SK-N-SH (cell line): ENCODE results near the gene PARN. TPM values are rescaled to one million over a fixed set of nuclear protein-coding genes. Genes with fewer than 3 reads are reported as not detected.
A peak's percentile ranks its signal among the peaks of the same experiment; 100 is the strongest.

ENCODE experiments used
- CTCF ChIA-PET: fragments of 300-600, 350-600 bp; formaldehyde crosslinking; extraction: SDS; loops from one replicate; lab custom pipeline; 2021; lab: Yijun Ruan, JAX
- POLR2A ChIA-PET: fragments of 350-600 bp; sonication (Branson Sonifier 250); formaldehyde crosslinking; extraction: SDS; loops from one replicate; lab custom pipeline; 2020; ENCODE audit warnings: antibody characterized with exemption, inconsistent platforms; lab: Yijun Ruan, JAX
- DNase-seq: peaks from one replicate; pipeline ENCODE4 v3.0.0; 2012
- H2AFZ ChIP-seq: fragments of 200-600 bp; sonication (generic); 2 replicates; pipeline ENCODE4 v1.8.1; 2016; ENCODE audit warnings: antibody characterized with exemption, mild to moderate bottlenecking, low read depth
- H3F3A ChIP-seq: fragments of 200-600 bp; sonication (generic); replicated peaks from 2 replicates; pipeline ENCODE3; 2016; ENCODE audit warnings: antibody characterized with exemption, mild to moderate bottlenecking; ENCODE audit not compliant: insufficient read depth
- H3K27ac ChIP-seq, 2 experiments: fragments of 200-500 bp in 1 of 2; fragments of 200-600 bp in 1 of 2; sonication (Bioruptor generic) in 1 of 2; sonication (generic), shearing (Covaris generic) in 1 of 2; 2 replicates each; pipeline versions ENCODE4 v1.5.1 to v1.6.1; 2014 to 2016; ENCODE audit warnings: low read depth in 2 of 2, inconsistent platforms in 1 of 2, low read length in 1 of 2, mild to moderate bottlenecking in 1 of 2, mixed read lengths in 1 of 2
- H3K27me3 ChIP-seq: fragments of 200-600 bp; sonication (generic), shearing (Covaris generic); 2 replicates; pipeline ENCODE4 v1.6.1; 2016; ENCODE audit warnings: mixed run types; ENCODE audit not compliant: insufficient read depth
- H3K36me3 ChIP-seq, 2 experiments: fragments of 200-500 bp in 1 of 2; fragments of 200-600 bp in 1 of 2; sonication (Bioruptor generic) in 1 of 2; sonication (generic) in 1 of 2; replicated peaks in 1 of 2; 2 replicates each; pipeline versions ENCODE3 to v1.5.1; 2014 to 2016; ENCODE audit warnings: low read length in 1 of 2, mild to moderate bottlenecking in 1 of 2; ENCODE audit not compliant: insufficient read depth in 2 of 2, control insufficient read depth in 1 of 2
- H3K4me1 ChIP-seq, 2 experiments: fragments of 200-500 bp in 1 of 2; fragments of 200-600 bp in 1 of 2; sonication (Bioruptor generic) in 1 of 2; sonication (generic), shearing (Covaris generic) in 1 of 2; 2 replicates each; pipeline versions ENCODE4 v1.5.1 to v1.6.1; 2014 to 2016; ENCODE audit warnings: low read depth in 1 of 2, low read length in 1 of 2, mixed run types in 1 of 2; ENCODE audit not compliant: insufficient read depth in 2 of 2, control insufficient read depth in 1 of 2
- H3K4me2 ChIP-seq: fragments of 200-600 bp; sonication (generic), shearing (Covaris generic); 2 replicates; pipeline ENCODE4 v1.6.1; 2017; ENCODE audit warnings: mixed run types
- H3K4me3 ChIP-seq, 2 experiments: fragments of 200-500 bp in 1 of 2; fragments of 200-600 bp in 1 of 2; sonication (Bioruptor generic) in 1 of 2; sonication (generic), shearing (Covaris generic) in 1 of 2; 2 replicates each; pipeline versions ENCODE4 v1.5.1 to v1.8.1; 2014 to 2016; ENCODE audit warnings: low read depth in 2 of 2, inconsistent platforms in 1 of 2, low read length in 1 of 2, mild to moderate bottlenecking in 1 of 2, mixed read lengths in 1 of 2, moderate library complexity in 1 of 2
- H3K79me2 ChIP-seq: fragments of 200-600 bp; sonication (generic); 2 replicates; pipeline ENCODE4 v1.8.1; 2017; ENCODE audit warnings: mild to moderate bottlenecking; ENCODE audit not compliant: insufficient read depth
- H3K9ac ChIP-seq: fragments of 200-600 bp; sonication (generic); 2 replicates; pipeline ENCODE4 v1.6.1; 2017; ENCODE audit warnings: mixed run types
- H3K9me2 ChIP-seq: fragments of 200-600 bp; sonication (generic); 2 replicates; pipeline ENCODE4 v1.6.1; 2017; ENCODE audit warnings: mixed run types
- H3K9me3 ChIP-seq: fragments of 200-600 bp; sonication (generic); 2 replicates; pipeline ENCODE4 v1.6.1; 2017; ENCODE audit warnings: mixed run types, mild to moderate bottlenecking, moderate library complexity
- H4K20me1 ChIP-seq: fragments of 200-600 bp; sonication (generic); 2 replicates; pipeline ENCODE4 v1.6.1; 2017; ENCODE audit warnings: mild to moderate bottlenecking, mixed run types; ENCODE audit not compliant: insufficient read depth
- ELF1 ChIP-seq: IDR thresholded peaks from 2 replicates; pipeline ENCODE4 v1.4.0; 2012
- EZH2phosphoT487 ChIP-seq: fragments of 200-600 bp; sonication (generic); IDR thresholded peaks from 2 replicates; pipeline ENCODE4 v1.6.1; 2017; ENCODE audit warnings: low read depth, mixed run types, mild to moderate bottlenecking, antibody characterized with exemption, moderate library complexity, borderline replicate concordance
- FOXJ3 ChIP-seq: sonication (generic); formaldehyde crosslinking; IDR thresholded peaks from 2 replicates; pipeline ENCODE4 v1.5.1; 2020; ENCODE audit warnings: mild to moderate bottlenecking, missing genetic modification reagents
- GATA2 ChIP-seq: sonication (generic); formaldehyde crosslinking; IDR thresholded peaks from 2 replicates; pipeline ENCODE4 v1.5.0; 2020; ENCODE audit warnings: mild to moderate bottlenecking, missing genetic modification reagents
- JUND ChIP-seq: IDR thresholded peaks from 2 replicates; pipeline ENCODE4 v1.4.0; 2012
- MEF2A ChIP-seq: IDR thresholded peaks from 2 replicates; pipeline ENCODE4 v1.4.0; 2012; ENCODE audit warnings: low read depth, borderline replicate concordance
- NRF1 ChIP-seq: IDR thresholded peaks from 2 replicates; pipeline ENCODE4 v1.6.1; 2012; ENCODE audit warnings: low read depth, mild to moderate bottlenecking, low read length
- RAD21 ChIP-seq: IDR thresholded peaks from 2 replicates; pipeline ENCODE4 v1.6.1; 2012; ENCODE audit warnings: mild to moderate bottlenecking, low read length
- TEAD4 ChIP-seq: IDR thresholded peaks from 2 replicates; pipeline ENCODE4 v1.4.0; 2012; ENCODE audit warnings: mild to moderate bottlenecking, borderline replicate concordance; ENCODE audit not compliant: insufficient read depth
- WGBS: methylation state at CpG from one replicate; pipeline ENCODE4 v1.1.6; 2017; ENCODE audit warnings: low lambda C conversion rate; 5-methylcytosine and 5-hydroxymethylcytosine counted together
- polyA plus RNA-seq, 3 experiments: library from polyadenylated mRNA; depleted of rRNA; stranded (reverse); fragments of >200 nt; gene quantifications; 2 replicates each; pipeline ENCODE4 v1.2.3, GENCODE V29; 2012
- TF ChIP-seq, protein P1 (sequence below): IDR thresholded peaks from 2 replicates; pipeline ENCODE4; 2012
- TF ChIP-seq, protein P2 (sequence below): IDR thresholded peaks from 2 replicates; pipeline ENCODE4 v1.4.0; 2012; ENCODE audit warnings: low read depth, borderline replicate concordance
- TF ChIP-seq, protein P3 (sequence below): fragments of 150-350 bp; IDR thresholded peaks from 2 replicates; pipeline ENCODE4 v1.6.1; 2016; ENCODE audit warnings: mild to moderate bottlenecking, low read depth, low read length
- TF ChIP-seq, protein P4 (sequence below): fragments of 200-600 bp; sonication (generic); IDR thresholded peaks from 2 replicates; pipeline ENCODE4 v1.6.1; 2017; ENCODE audit warnings: antibody characterized with exemption, mild to moderate bottlenecking, moderate library complexity

PARN gene
- polyA plus RNA-seq, 1 of the 3 experiments (the other 2 are of a cell fraction): 20.5 TPM

DNA sequence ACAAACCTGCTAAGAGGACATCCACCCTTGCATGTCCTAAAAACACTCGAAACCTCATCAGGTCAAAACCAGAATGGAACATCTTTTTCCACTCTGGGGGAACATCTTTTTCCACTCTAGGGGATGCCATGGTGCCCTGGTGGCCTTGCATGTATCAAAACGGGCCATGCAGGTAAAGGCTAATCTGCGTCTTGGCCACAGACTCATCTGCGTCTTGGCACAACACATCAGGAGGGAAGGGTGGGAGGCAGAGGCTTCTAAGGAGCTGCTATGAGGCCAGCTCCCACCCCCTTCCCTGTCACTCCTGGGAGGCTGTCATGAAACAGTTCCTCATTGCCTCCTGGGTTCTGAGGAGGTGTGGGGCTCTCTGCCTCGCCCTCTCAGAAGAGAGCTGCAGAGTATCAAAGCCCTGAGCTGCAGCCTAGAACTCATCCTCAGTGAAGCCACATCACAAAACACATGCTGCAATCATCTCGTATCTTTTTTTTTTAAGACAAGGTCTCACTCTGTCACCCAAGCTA is 27.6 kb downstream of the PARN start:
- Histone ChIP-seq H3K36me3 (peaks cover 46 to 54% of the 10 kb centered on the region in 2 experiments), H3F3A (peaks cover 10% of the 10 kb centered on the region), H3K79me2 (peaks cover 3% of the 10 kb centered on the region; the same call in 1 of the 2 replicates), H3K9ac (no peak overlapping the region), H4K20me1 (peaks cover 3% of the 10 kb centered on the region; the same call in 1 of the 2 replicates), H3K9me2 (no peaks in the 10 kb centered on the region), H3K4me3 (no peak overlapping the region), H3K4me2 (no peak overlapping the region), H3K4me1 (no peaks in the 10 kb centered on the region), H3K9me3 (no peaks in the 10 kb centered on the region), H3K27ac (no peak overlapping the region), H3K27me3 (no peaks in the 10 kb centered on the region), H2AFZ (no peak overlapping the region)
- ChIA-PET CTCF (no interaction called here), POLR2A (interaction anchor here (0.6 kb wide), 1 partner anchor 9 kb away, joined by 4 read pairs; no protein-coding TSS in a partner anchor)
- no peak for TF ChIP-seq NRF1
- TF ChIP-seq JUND: no peak
- TF ChIP-seq, protein P1, sequence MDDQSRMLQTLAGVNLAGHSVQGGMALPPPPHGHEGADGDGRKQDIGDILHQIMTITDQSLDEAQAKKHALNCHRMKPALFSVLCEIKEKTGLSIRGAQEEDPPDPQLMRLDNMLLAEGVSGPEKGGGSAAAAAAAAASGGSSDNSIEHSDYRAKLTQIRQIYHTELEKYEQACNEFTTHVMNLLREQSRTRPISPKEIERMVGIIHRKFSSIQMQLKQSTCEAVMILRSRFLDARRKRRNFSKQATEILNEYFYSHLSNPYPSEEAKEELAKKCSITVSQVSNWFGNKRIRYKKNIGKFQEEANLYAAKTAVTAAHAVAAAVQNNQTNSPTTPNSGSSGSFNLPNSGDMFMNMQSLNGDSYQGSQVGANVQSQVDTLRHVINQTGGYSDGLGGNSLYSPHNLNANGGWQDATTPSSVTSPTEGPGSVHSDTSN: no peak
- no peak for TF ChIP-seq GATA2 (CRISPR knock-in tag)
- TF ChIP-seq, protein P2, sequence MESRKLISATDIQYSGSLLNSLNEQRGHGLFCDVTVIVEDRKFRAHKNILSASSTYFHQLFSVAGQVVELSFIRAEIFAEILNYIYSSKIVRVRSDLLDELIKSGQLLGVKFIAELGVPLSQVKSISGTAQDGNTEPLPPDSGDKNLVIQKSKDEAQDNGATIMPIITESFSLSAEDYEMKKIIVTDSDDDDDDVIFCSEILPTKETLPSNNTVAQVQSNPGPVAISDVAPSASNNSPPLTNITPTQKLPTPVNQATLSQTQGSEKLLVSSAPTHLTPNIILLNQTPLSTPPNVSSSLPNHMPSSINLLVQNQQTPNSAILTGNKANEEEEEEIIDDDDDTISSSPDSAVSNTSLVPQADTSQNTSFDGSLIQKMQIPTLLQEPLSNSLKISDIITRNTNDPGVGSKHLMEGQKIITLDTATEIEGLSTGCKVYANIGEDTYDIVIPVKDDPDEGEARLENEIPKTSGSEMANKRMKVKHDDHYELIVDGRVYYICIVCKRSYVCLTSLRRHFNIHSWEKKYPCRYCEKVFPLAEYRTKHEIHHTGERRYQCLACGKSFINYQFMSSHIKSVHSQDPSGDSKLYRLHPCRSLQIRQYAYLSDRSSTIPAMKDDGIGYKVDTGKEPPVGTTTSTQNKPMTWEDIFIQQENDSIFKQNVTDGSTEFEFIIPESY: no peak
- TF ChIP-seq TEAD4: no peak
- no peak for TF ChIP-seq FOXJ3
- TF ChIP-seq RAD21: no peak
- DNase-seq: no peak
- 94% methylated on average over 6 of the region's 6 CpGs for WGBS

DNA sequence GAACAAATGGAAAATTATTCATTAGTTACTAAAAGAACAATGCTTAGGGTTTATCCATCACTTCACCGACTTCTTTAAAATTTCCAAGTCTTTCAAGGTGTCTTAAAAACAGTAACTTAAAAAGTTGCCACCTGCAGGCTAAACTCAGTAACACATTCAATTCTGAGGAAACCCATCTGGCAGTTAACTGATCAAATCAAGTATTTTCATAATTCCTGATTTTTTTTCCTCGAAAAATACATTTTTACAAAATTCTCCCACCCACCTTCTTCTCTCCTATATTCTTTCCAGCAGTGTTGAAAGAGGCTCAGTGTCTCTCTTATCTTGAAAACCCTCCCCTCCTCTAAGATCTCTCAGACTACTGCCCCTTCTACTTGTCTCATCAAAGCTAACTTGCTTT is 29.9 kb downstream of the PARN start:
- H3K27ac ChIP-seq: no peak overlapping the region
- H3F3A ChIP-seq: peaks cover 10% of the 10 kb centered on the region
- TF ChIP-seq GATA2 (CRISPR knock-in tag) (no peak), EZH2phosphoT487 (no peak), MEF2A (no peak), ELF1 (no peak), RAD21 (peak; percentile 31; the same call in 1 of the 2 replicates)
- TF ChIP-seq, protein P3, sequence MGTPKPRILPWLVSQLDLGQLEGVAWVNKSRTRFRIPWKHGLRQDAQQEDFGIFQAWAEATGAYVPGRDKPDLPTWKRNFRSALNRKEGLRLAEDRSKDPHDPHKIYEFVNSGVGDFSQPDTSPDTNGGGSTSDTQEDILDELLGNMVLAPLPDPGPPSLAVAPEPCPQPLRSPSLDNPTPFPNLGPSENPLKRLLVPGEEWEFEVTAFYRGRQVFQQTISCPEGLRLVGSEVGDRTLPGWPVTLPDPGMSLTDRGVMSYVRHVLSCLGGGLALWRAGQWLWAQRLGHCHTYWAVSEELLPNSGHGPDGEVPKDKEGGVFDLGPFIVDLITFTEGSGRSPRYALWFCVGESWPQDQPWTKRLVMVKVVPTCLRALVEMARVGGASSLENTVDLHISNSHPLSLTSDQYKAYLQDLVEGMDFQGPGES: no peak
- TF ChIP-seq, protein P4, sequence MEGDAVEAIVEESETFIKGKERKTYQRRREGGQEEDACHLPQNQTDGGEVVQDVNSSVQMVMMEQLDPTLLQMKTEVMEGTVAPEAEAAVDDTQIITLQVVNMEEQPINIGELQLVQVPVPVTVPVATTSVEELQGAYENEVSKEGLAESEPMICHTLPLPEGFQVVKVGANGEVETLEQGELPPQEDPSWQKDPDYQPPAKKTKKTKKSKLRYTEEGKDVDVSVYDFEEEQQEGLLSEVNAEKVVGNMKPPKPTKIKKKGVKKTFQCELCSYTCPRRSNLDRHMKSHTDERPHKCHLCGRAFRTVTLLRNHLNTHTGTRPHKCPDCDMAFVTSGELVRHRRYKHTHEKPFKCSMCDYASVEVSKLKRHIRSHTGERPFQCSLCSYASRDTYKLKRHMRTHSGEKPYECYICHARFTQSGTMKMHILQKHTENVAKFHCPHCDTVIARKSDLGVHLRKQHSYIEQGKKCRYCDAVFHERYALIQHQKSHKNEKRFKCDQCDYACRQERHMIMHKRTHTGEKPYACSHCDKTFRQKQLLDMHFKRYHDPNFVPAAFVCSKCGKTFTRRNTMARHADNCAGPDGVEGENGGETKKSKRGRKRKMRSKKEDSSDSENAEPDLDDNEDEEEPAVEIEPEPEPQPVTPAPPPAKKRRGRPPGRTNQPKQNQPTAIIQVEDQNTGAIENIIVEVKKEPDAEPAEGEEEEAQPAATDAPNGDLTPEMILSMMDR: peak; percentile 66
- H3K4me2 ChIP-seq: no peak overlapping the region
- peaks cover 36 to 40% of the 10 kb centered on the region in 2 experiments for H3K36me3 ChIP-seq
- ChIA-PET POLR2A (no interaction called here), CTCF (interaction anchor here (0.8 to 1.5 kb wide), 6 partner anchors 9 to 299 kb away, joined by 3 to 10 read pairs (median 5); no protein-coding TSS in a partner anchor)
- no peaks in the 10 kb centered on the region for H3K27me3 ChIP-seq
- DNase-seq: peak; percentile 24
- no peak overlapping the region for H2AFZ ChIP-seq
- WGBS: 73% methylated on average over 2 of the region's 2 CpGs
- no peak overlapping the region for H3K9ac ChIP-seq
- peaks cover 3% of the 10 kb centered on the region; the same call in 1 of the 2 replicates for H4K20me1 ChIP-seq
- H3K9me2 ChIP-seq: no peaks in the 10 kb centered on the region
- H3K4me3 ChIP-seq: no peak overlapping the region; a peak in 1 of 4 replicates
- no peaks in the 10 kb centered on the region for H3K4me1 ChIP-seq
- no peaks in the 10 kb centered on the region; the same call in 1 of the 2 replicates for H3K79me2 ChIP-seq
- no peaks in the 10 kb centered on the region for H3K9me3 ChIP-seq
